HG02623 (cell line): Measurements from ENCODE around the gene DDX53.

Experiments used
- ATAC-seq: cut with Tn5 transposase; IDR thresholded peaks from one replicate; pipeline ENCODE4 v1.9.1; 2021; ENCODE audit warnings: moderate library complexity; ENCODE audit not compliant: unreplicated experiment

Gene DDX53

GRCh38 chrX:23048806-23049573 is 49.2 kb downstream of the DDX53 start:
- ATAC-seq, result no peak

GRCh38 chrX:23052324-23052723 is 52.6 kb downstream of the DDX53 start:
- ATAC-seq, result no peak
